Karpas-422 (cell line): ENCODE measurements around the gene GCG. TPM values are rescaled to one million over a fixed set of nuclear protein-coding genes. Genes with fewer than 3 reads are reported as not detected.

Source experiments
- DNase-seq: peaks from one replicate; pipeline ENCODE4 v3.0.0-alpha.2; 2015
- H2AFZ ChIP-seq: fragments of 200-600 bp; sonication (generic); 2 replicates; pipeline ENCODE4 v1.6.1; 2014; ENCODE audit warnings: antibody characterized with exemption, low read length, mixed read lengths
- H3K27ac ChIP-seq: fragments of 200-600 bp; sonication (generic); 2 replicates; pipeline ENCODE4 v1.5.1; 2014; ENCODE audit warnings: mild to moderate bottlenecking, low read length, moderate library complexity
- H3K27me3 ChIP-seq: fragments of 200-600 bp; sonication (generic); 2 replicates; pipeline ENCODE4 v1.6.1; 2014; ENCODE audit warnings: low read length, mixed read lengths
- H3K36me3 ChIP-seq: fragments of 200-600 bp; sonication (generic); 2 replicates; pipeline ENCODE4 v1.6.1; 2014; ENCODE audit warnings: low read length, mixed read lengths; ENCODE audit not compliant: insufficient read depth
- H3K4me1 ChIP-seq: fragments of 200-600 bp; sonication (generic); 2 replicates; pipeline ENCODE4 v1.6.1; 2014; ENCODE audit warnings: mild to moderate bottlenecking, low read length, mixed read lengths
- H3K4me2 ChIP-seq: fragments of 200-600 bp; sonication (generic); 2 replicates; pipeline ENCODE4 v1.6.1; 2014; ENCODE audit warnings: low read length, low read depth, mild to moderate bottlenecking; ENCODE audit not compliant: poor library complexity, severe bottlenecking
- H3K4me3 ChIP-seq: fragments of 200-600 bp; sonication (generic); 2 replicates; pipeline ENCODE4 v1.5.1; 2014; ENCODE audit warnings: mild to moderate bottlenecking, antibody characterized with exemption, low read length, mixed read lengths
- H3K79me2 ChIP-seq: fragments of 200-600 bp; sonication (generic); 2 replicates; pipeline ENCODE4 v1.6.1; 2014; ENCODE audit warnings: mild to moderate bottlenecking, low read length, mixed read lengths
- H3K9ac ChIP-seq: fragments of 200-600 bp; sonication (generic); 2 replicates; pipeline ENCODE4 v1.6.0; 2014; ENCODE audit warnings: low read length
- H3K9me2 ChIP-seq: fragments of 200-600 bp; sonication (generic), shearing (Covaris generic); replicated peaks from 2 replicates; pipeline ENCODE4 v1.6.0; 2014; ENCODE audit warnings: mild to moderate bottlenecking, low read length, moderate library complexity; ENCODE audit not compliant: insufficient read depth
- H3K9me3 ChIP-seq: fragments of 300-700, 200-600 bp; sonication (generic); 2 replicates; pipeline ENCODE4 v1.6.1; 2014; ENCODE audit warnings: low read length, mixed read lengths
- H4K20me1 ChIP-seq: fragments of 200-600 bp; sonication (generic); 2 replicates; pipeline ENCODE4 v1.6.1; 2014; ENCODE audit warnings: mild to moderate bottlenecking, antibody characterized with exemption, low read length, low read depth; ENCODE audit not compliant: insufficient read depth
- total RNA-seq: library from RNA; depleted of rRNA; stranded (reverse); fragments of >200 nt; shearing (Covaris generic); gene quantifications from 2 replicates; pipeline ENCODE4 v1.2.3, GENCODE V29; 2014; ENCODE audit warnings: low replicate concordance; rRNA removed

The GCG gene
- total RNA-seq, 1 experiment from 2014 or later = not detected

- no peaks in the 10 kb centered on the region for H3K27me3 ChIP-seq
- no peak overlapping the region for H3K27ac ChIP-seq
- H3K4me2 ChIP-seq = no peak overlapping the region
- no peak overlapping the region for H3K4me3 ChIP-seq
- H3K4me1 ChIP-seq = no peaks in the 10 kb centered on the region
- no peak overlapping the region for H2AFZ ChIP-seq
- no peaks in the 10 kb centered on the region for H3K9me2 ChIP-seq
- no peaks in the 10 kb centered on the region for H3K79me2 ChIP-seq
- no peaks in the 10 kb centered on the region for H4K20me1 ChIP-seq
- DNase-seq = no peak
- H3K9me3 ChIP-seq = no peaks in the 10 kb centered on the region
- H3K9ac ChIP-seq = no peak overlapping the region
- H3K36me3 ChIP-seq = no peaks in the 10 kb centered on the region
These were observed 45.3 kb downstream of the GCG start for GRCh38 chr2:162106746-162107145.

GRCh38 chr2:162106146-162106551 lies 45.9 kb downstream of the GCG start:
- no peaks in the 10 kb centered on the region for H3K9me2 ChIP-seq
- DNase-seq = no peak
- H3K4me3 ChIP-seq = no peak overlapping the region
- no peak overlapping the region for H2AFZ ChIP-seq
- no peaks in the 10 kb centered on the region for H4K20me1 ChIP-seq
- no peak overlapping the region for H3K9ac ChIP-seq
- H3K4me1 ChIP-seq = no peaks in the 10 kb centered on the region
- no peak overlapping the region for H3K27ac ChIP-seq
- H3K4me2 ChIP-seq = no peak overlapping the region
- no peaks in the 10 kb centered on the region for H3K27me3 ChIP-seq
- H3K36me3 ChIP-seq = no peaks in the 10 kb centered on the region
- H3K9me3 ChIP-seq = no peaks in the 10 kb centered on the region
- no peaks in the 10 kb centered on the region for H3K79me2 ChIP-seq

GRCh38 chr2:162103443-162104009 lies 48.5 kb downstream of the GCG start:
- no peaks in the 10 kb centered on the region for H3K9me2 ChIP-seq
- H3K9ac ChIP-seq = no peak overlapping the region
- H3K9me3 ChIP-seq = no peaks in the 10 kb centered on the region
- H3K27ac ChIP-seq = no peak overlapping the region
- H4K20me1 ChIP-seq = no peaks in the 10 kb centered on the region
- no peaks in the 10 kb centered on the region for H3K4me1 ChIP-seq
- no peaks in the 10 kb centered on the region for H3K36me3 ChIP-seq
- H3K4me2 ChIP-seq = no peak overlapping the region
- no peak overlapping the region for H3K4me3 ChIP-seq
- DNase-seq = peak; percentile 43
- no peak overlapping the region for H2AFZ ChIP-seq
- no peaks in the 10 kb centered on the region for H3K27me3 ChIP-seq
- no peaks in the 10 kb centered on the region for H3K79me2 ChIP-seq

- DNase-seq = no peak
- H4K20me1 ChIP-seq = no peaks in the 10 kb centered on the region
These were observed 51.5 kb downstream of the GCG start for GRCh38 chr2:162100579-162100978.

DNA sequence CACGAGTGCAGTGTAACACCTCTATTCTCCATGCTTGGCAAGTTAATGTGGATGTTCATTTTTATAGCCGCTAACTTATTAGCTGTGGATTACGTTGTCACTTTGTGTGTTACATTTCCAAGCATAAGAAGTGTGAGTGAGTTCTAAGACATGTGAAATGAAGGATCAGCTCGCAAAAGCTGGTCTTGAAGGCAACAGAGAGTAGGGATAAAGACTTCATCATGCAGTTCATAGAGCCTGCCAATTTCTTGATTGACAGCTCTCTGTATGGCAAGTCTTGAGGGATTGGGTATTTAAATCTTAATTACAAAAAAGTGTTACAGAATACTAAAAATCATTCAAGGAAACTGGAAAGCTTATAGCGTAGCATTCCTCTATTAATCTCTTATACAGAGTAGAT lies 52.2 kb downstream of the GCG start:
- no peaks in the 10 kb centered on the region for H3K4me1 ChIP-seq
- H3K36me3 ChIP-seq = no peaks in the 10 kb centered on the region
- no peaks in the 10 kb centered on the region for H3K79me2 ChIP-seq
- no peak overlapping the region for H3K4me3 ChIP-seq
- no peaks in the 10 kb centered on the region for H3K9me2 ChIP-seq
- no peak overlapping the region for H3K27ac ChIP-seq
- H3K9ac ChIP-seq = no peak overlapping the region
- no peaks in the 10 kb centered on the region for H3K9me3 ChIP-seq
- H3K4me2 ChIP-seq = no peak overlapping the region
- no peak for DNase-seq
- H4K20me1 ChIP-seq = no peaks in the 10 kb centered on the region
- no peak overlapping the region for H2AFZ ChIP-seq
- no peaks in the 10 kb centered on the region for H3K27me3 ChIP-seq

More at GRCh38 chr2:162100579-162100978, 51.5 kb downstream of the GCG start:
- Histone ChIP-seq H3K4me2 (no peak overlapping the region), H3K27ac (no peak overlapping the region), H3K9ac (no peak overlapping the region), H3K4me3 (no peak overlapping the region), H3K9me2 (no peaks in the 10 kb centered on the region), H3K4me1 (no peaks in the 10 kb centered on the region), H3K79me2 (no peaks in the 10 kb centered on the region), H3K27me3 (no peaks in the 10 kb centered on the region), H2AFZ (no peak overlapping the region), H3K9me3 (no peaks in the 10 kb centered on the region), H3K36me3 (no peaks in the 10 kb centered on the region)

Other genes with a start within 250 kb of the GCG start
- not detected in 2 replicates for gene DPP4, start 78.0 kb downstream of the GCG start, total RNA-seq
- gene FAP, start 91.2 kb upstream of the GCG start, total RNA-seq = not detected in 2 replicates
- gene IFIH1, start 166.4 kb upstream of the GCG start, total RNA-seq = 0.26 and 0.69 TPM in 2 replicates
- 0.11 TPM in 1 of 2 replicates, not detected in the other for gene GCA, start 191.9 kb upstream of the GCG start, total RNA-seq